ENCODE measurements around the gene PITPNM1.
"Not testable (repeated sequence)": the region's sequence is repeated elsewhere in the genome, so short reads cannot be mapped to it uniquely, and the experiment has no call there.

Gene PITPNM1

DNA sequence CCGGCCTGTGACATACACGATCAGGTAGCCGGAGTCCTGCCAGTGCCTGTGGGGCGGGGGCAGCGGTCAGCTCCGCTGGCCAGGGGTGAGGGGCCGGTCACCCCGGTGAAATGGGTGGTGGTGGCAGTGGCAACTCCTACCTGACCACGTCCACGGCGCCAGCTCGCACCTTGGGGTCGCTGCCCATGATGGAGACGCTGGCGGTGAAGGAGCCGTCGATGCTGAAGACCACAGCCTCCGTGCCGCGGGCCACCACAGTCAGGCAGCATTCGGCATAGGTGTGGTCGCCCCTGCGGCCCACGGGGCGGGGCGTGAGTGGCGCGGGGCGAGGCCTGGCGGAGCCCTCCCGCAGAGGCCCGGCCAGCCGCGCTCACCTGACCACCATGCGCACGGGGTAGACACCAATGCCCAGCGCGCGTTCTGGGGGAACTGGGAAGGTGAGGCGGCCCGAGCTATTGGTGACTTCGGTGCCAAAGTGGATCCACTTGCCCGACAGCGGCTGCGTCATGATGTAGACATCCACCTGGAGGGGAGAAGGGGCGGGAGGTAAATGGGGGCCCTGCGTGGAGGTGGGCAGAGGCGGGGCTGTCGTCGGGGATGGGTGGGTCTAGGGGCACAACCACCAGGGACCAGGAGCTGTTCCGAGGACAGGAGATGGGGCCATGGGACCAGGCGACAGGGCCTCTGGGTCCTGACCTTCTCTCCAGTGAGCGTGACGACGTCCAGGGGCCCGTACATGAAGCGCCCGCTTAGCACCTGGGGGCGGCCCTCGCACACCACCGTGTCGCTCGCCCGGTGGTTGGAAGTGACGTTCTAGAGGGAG is 11.4 kb downstream of the PITPNM1 start:
- peaks cover 36% of the 10 kb centered on the region for H3K36me3 ChIP-seq (ENCODE audit: insufficient read depth, low read length)
- no peaks in the 10 kb centered on the region for H3K9me3 ChIP-seq (ENCODE audit: insufficient read depth, low read depth, low read length)
- no peaks in the 10 kb centered on the region for H3K27me3 ChIP-seq (ENCODE audit: insufficient read depth, low read length)
- H3K9ac ChIP-seq (ENCODE audit: low read depth, low read length): no peak overlapping the region
- no peak overlapping the region for H3K27ac ChIP-seq (ENCODE audit: low read depth, low read length)
- no peaks in the 10 kb centered on the region for H3K4me1 ChIP-seq (ENCODE audit: insufficient read depth, low read length)
- 95% methylated on average over 65 of the region's 65 CpGs for WGBS
- H3K4me3 ChIP-seq (ENCODE audit: low read length): no peak overlapping the region

GRCh38 chr11:67492801-67493547 is 12.2 kb downstream of the PITPNM1 start:
- no peak overlapping the region for H3K4me3 ChIP-seq (ENCODE audit: low read length)
- no peak overlapping the region for H3K9ac ChIP-seq (ENCODE audit: low read depth, low read length)
- peaks cover 36% of the 10 kb centered on the region for H3K36me3 ChIP-seq (ENCODE audit: insufficient read depth, low read length)
- no peaks in the 10 kb centered on the region for H3K27me3 ChIP-seq (ENCODE audit: insufficient read depth, low read length)
- no peaks in the 10 kb centered on the region for H3K4me1 ChIP-seq (ENCODE audit: insufficient read depth, low read length)
- no peaks in the 10 kb centered on the region for H3K9me3 ChIP-seq (ENCODE audit: insufficient read depth, low read depth, low read length)
- H3K27ac ChIP-seq (ENCODE audit: low read depth, low read length): no peak overlapping the region
- 86% methylated on average over 46 of the region's 46 CpGs for WGBS

- no peak overlapping the region for H3K27ac ChIP-seq (ENCODE audit: low read depth, low read length)
- no peaks in the 10 kb centered on the region for H3K9me3 ChIP-seq (ENCODE audit: insufficient read depth, low read depth, low read length)
- no peak overlapping the region for H3K4me3 ChIP-seq (ENCODE audit: low read length)
- 95% methylated on average over 19 of the region's 19 CpGs for WGBS
- H3K9ac ChIP-seq (ENCODE audit: low read depth, low read length): no peak overlapping the region
- H3K36me3 ChIP-seq (ENCODE audit: insufficient read depth, low read length): peaks cover 38% of the 10 kb centered on the region
- no peaks in the 10 kb centered on the region for H3K4me1 ChIP-seq (ENCODE audit: insufficient read depth, low read length)
- no peaks in the 10 kb centered on the region for H3K27me3 ChIP-seq (ENCODE audit: insufficient read depth, low read length)
These were observed 13.0 kb downstream of the PITPNM1 start for GRCh38 chr11:67492069-67492727.

DNA sequence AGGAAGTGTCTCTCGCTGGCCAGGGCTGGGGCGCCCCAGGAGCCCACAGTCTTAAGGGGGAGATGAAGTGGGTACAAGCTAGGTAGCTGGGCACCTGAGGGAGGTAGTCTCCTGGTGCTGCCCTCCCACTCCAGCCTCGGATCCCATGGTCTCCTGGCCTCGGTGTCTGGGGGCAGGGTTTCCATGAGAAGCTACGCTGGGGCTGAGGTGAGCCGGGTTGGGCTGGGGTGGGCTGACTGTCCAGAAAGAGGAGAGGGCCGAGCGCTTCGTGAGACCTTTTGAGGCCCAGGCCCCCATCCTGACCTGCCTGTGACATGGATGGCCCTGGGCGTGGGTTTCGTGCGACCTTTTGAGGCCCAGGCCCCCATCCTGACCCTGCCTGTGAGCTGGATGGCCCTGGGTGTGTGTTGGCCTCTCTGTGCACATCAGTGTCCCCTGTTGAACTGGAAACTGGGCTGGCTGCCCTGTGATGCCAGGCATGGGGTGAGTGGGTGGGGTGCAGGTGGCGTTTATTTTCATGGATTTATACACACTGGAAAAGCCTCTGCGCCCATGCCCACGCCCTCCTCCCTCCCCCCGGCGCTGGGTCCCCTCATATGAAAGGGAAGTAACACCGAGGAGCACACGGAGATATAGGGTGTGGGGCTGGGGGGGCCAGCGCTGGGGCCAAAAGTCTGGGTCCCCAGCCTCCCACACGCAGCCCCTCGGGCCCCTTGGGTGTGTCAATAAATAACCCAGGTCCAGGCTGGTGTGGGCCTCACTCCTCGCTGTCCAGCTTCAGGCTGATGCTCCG is 13.7 kb downstream of the PITPNM1 start:
- no peaks in the 10 kb centered on the region for H3K27me3 ChIP-seq (ENCODE audit: insufficient read depth, low read length)
- no peak overlapping the region for H3K27ac ChIP-seq (ENCODE audit: low read depth, low read length)
- H3K9ac ChIP-seq (ENCODE audit: low read depth, low read length): no peak overlapping the region
- H3K36me3 ChIP-seq (ENCODE audit: insufficient read depth, low read length): peaks cover 34% of the 10 kb centered on the region
- H3K9me3 ChIP-seq (ENCODE audit: insufficient read depth, low read depth, low read length): no peaks in the 10 kb centered on the region
- WGBS: 97% methylated on average over 24 of the region's 24 CpGs
- H3K4me1 ChIP-seq (ENCODE audit: insufficient read depth, low read length): no peaks in the 10 kb centered on the region
- H3K4me3 ChIP-seq (ENCODE audit: low read length): no peak overlapping the region

DNA sequence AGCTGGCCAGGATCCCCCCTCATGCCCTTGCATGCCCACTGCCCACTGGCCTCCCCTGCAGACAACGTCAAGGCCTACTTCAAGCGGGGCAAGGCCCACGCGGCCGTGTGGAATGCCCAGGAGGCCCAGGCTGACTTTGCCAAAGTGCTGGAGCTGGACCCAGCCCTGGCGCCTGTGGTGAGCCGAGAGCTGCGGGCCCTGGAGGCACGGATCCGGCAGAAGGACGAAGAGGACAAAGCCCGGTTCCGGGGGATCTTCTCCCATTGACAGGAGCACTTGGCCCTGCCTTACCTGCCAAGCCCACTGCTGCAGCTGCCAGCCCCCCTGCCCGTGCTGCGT is 14.5 kb downstream of the PITPNM1 start:
- H3K4me3 ChIP-seq (ENCODE audit: low read length): no peak overlapping the region
- H3K27ac ChIP-seq (ENCODE audit: low read depth, low read length): no peak overlapping the region
- H3K4me1 ChIP-seq (ENCODE audit: insufficient read depth, low read length): no peaks in the 10 kb centered on the region
- no peaks in the 10 kb centered on the region for H3K9me3 ChIP-seq (ENCODE audit: insufficient read depth, low read depth, low read length)
- H3K27me3 ChIP-seq (ENCODE audit: insufficient read depth, low read length): no peaks in the 10 kb centered on the region
- peaks cover 33% of the 10 kb centered on the region for H3K36me3 ChIP-seq (ENCODE audit: insufficient read depth, low read length)
- 94% methylated on average over 15 of the region's 15 CpGs for WGBS
- no peak overlapping the region for H3K9ac ChIP-seq (ENCODE audit: low read depth, low read length)

DNA sequence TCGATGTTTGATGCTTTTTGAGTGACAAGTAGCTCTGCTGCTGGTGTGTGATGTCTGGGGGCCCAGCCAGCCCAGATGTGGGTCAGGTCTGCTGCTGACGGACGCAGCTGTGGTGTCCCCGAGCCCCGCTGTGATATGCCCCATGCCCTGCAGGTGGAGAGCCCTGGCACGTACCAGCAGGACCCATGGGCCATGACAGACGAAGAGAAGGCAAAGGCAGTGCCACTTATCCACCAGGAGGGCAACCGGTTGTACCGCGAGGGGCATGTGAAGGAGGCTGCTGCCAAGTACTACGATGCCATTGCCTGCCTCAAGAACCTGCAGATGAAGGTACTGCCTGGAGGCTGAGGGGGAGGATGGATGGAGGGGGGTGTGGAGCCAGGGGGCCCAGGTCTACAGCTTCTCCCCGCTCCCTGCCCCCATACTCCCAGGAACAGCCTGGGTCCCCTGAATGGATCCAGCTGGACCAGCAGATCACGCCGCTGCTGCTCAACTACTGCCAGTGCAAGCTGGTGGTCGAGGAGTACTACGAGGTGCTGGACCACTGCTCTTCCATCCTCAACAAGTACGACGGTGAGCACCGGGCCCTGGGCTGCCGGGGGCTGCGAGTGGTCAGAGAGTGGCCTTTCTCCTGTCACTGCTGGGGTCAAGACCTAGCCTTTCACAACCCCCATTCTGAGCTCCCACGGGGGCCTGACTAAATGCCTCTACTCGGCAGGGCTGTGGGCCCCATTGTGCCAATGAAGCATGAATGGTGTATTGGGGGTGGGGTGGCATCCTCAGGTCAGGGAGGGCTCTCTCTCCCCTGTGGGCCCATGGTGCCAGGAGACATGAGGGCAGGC is 15.1 kb downstream of the PITPNM1 start:
- no peak overlapping the region for H3K4me3 ChIP-seq (ENCODE audit: low read length)
- no peak overlapping the region for H3K27ac ChIP-seq (ENCODE audit: low read depth, low read length)
- no peaks in the 10 kb centered on the region for H3K9me3 ChIP-seq (ENCODE audit: insufficient read depth, low read depth, low read length)
- no peaks in the 10 kb centered on the region for H3K4me1 ChIP-seq (ENCODE audit: insufficient read depth, low read length)
- WGBS: 94% methylated on average over 23 of the region's 23 CpGs
- no peak overlapping the region for H3K9ac ChIP-seq (ENCODE audit: low read depth, low read length)
- H3K36me3 ChIP-seq (ENCODE audit: insufficient read depth, low read length): peaks cover 31% of the 10 kb centered on the region
- H3K27me3 ChIP-seq (ENCODE audit: insufficient read depth, low read length): no peaks in the 10 kb centered on the region

DNA sequence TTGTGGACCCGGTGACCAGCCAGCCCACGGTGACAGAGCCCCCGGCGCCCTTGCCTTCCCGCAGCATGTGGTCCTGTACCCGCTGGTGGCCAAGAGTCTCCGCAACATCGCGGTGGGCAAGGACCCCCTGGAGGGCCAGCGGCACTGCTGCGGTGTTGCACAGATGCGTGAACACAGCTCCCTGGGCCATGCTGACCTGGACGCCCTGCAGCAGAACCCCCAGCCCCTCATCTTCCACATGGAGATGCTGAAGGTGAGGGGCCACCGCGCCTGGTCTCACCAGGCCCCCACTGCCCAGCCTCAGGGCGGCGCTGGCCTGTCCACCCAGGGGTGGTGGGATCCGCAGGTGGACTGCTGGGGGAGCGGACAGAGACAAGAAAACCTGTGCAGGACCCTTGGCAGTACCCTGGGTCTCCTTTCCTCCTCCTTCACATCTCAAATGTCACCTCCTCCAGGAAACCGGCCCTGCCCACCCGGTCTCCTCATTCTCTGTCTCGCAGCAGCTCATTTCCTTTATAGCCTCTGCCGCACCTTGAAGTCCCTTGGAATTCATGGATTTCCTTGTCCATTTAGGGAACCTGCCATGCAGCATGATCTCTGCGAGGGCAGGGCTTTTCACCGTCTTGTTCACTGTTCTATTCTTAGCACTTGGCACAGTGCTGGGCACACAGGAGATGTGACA is 15.8 kb downstream of the PITPNM1 start:
- no peak overlapping the region for H3K9ac ChIP-seq (ENCODE audit: low read depth, low read length)
- no peak overlapping the region for H3K4me3 ChIP-seq (ENCODE audit: low read length)
- no peak overlapping the region for H3K27ac ChIP-seq (ENCODE audit: low read depth, low read length)
- no peaks in the 10 kb centered on the region for H3K9me3 ChIP-seq (ENCODE audit: insufficient read depth, low read depth, low read length)
- H3K4me1 ChIP-seq (ENCODE audit: insufficient read depth, low read length): no peaks in the 10 kb centered on the region
- peaks cover 31% of the 10 kb centered on the region for H3K36me3 ChIP-seq (ENCODE audit: insufficient read depth, low read length)
- H3K27me3 ChIP-seq (ENCODE audit: insufficient read depth, low read length): no peaks in the 10 kb centered on the region
- 93% methylated on average over 25 of the region's 25 CpGs for WGBS

DNA sequence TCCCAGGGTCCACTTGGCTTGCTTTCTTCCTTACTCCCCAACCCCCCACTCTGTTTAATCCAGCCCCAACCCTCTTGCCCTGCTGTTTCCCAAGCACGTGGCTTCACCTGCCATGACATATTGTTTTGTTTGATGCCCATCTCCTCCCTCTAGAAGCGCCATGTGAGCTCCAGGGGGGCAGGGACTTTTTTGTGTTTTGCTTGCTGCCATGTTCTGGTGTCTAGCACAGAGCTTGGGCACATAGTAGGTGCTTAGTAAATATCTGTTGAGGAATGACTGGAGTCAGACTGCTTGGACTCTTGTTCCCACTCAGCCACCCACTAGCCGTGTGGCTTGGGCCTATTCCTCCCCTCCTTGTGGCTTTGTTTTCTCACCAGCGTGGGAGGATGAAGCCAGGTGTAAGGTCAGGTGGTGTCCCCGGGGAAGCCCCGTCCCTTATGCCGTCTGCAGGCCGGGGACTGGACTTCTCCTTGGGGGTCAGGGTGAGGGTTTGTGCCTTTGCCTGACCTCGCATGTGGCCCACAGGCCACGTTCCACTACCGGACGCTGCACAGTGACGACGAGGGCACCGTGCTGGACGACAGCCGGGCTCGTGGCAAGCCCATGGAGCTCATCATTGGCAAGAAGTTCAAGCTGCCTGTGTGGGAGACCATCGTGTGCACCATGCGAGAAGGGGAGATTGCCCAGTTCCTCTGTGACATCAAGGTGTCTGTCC is 18.5 kb downstream of the PITPNM1 start:
- WGBS: 93% methylated on average over 20 of the region's 20 CpGs
- Histone ChIP-seq H3K9me3 (ENCODE audit: insufficient read depth, low read depth, low read length) (no peaks in the 10 kb centered on the region), H3K36me3 (ENCODE audit: insufficient read depth, low read length) (peaks cover 21% of the 10 kb centered on the region; the same call in 1 of the 2 replicates), H3K4me3 (ENCODE audit: low read length) (no peak overlapping the region), H3K4me1 (ENCODE audit: insufficient read depth, low read length) (no peaks in the 10 kb centered on the region), H3K9ac (ENCODE audit: low read depth, low read length) (no peak overlapping the region), H3K27me3 (ENCODE audit: insufficient read depth, low read length) (peaks cover 6% of the 10 kb centered on the region; the same call in 1 of the 2 replicates), H3K27ac (ENCODE audit: low read depth, low read length) (no peak overlapping the region)

DNA sequence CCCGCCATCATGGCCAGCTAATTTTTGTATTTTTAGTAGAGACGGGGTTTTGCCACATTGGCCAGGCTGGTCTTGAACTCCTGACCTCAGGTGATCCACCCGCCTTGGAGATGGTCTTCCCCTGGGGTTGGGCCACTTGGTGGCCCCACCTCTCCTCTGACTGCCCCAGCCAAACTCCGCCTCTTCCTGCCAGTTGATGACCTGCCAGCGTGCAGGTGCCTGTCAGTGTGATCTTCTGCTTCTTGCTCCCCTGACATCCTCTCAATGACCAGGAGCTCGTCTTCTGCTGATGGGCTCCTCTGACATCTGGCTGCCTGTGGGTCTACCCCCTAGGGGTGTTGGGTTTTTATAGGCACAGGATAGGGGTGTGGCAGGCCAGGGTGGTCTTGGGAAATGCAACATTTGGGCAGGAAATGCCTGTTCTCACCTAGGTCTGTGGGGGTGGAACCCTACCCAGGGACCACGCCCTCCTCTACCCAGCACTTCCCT is 19.2 kb downstream of the PITPNM1 start:
- H3K9me3 ChIP-seq (ENCODE audit: insufficient read depth, low read depth, low read length); H3K27me3 ChIP-seq (ENCODE audit: insufficient read depth, low read length); H3K4me3 ChIP-seq (ENCODE audit: low read length); H3K27ac ChIP-seq (ENCODE audit: low read depth, low read length); H3K9ac ChIP-seq (ENCODE audit: low read depth, low read length); H3K4me1 ChIP-seq (ENCODE audit: insufficient read depth, low read length): not testable (repeated sequence)
- H3K36me3 ChIP-seq (ENCODE audit: insufficient read depth, low read length): peaks cover 15% of the 10 kb centered on the region; the same call in 1 of the 2 replicates
- WGBS: 79% methylated on average over 7 of the region's 7 CpGs

Measured in HUES64 (cell line).